Stomach (tissue), 4 donors: Measurements from ENCODE around the gene APOC3.

Experiments
- POLR2A ChIP-seq, 4 donors: fragments of 450-650 bp; IDR thresholded peaks; one replicate each; pipeline ENCODE4 v1.6.1; 2016; ENCODE audit warnings: antibody characterized with exemption in 4 of 4, control low read depth in 2 of 4, mild to moderate bottlenecking in 1 of 4, moderate library complexity in 1 of 4
- TF ChIP-seq, protein P1 (sequence below), 7 experiments: fragments of 450-650 bp in 4 of 7; fragments of 200-600 bp in 3 of 7; sonication (generic) in 3 of 7; IDR thresholded peaks; one replicate each; pipeline ENCODE4 v1.5.1; 2016 to 2019; ENCODE audit warnings: antibody characterized with exemption in 7 of 7, control low read depth in 2 of 7, mild to moderate bottlenecking in 1 of 7

DNA sequence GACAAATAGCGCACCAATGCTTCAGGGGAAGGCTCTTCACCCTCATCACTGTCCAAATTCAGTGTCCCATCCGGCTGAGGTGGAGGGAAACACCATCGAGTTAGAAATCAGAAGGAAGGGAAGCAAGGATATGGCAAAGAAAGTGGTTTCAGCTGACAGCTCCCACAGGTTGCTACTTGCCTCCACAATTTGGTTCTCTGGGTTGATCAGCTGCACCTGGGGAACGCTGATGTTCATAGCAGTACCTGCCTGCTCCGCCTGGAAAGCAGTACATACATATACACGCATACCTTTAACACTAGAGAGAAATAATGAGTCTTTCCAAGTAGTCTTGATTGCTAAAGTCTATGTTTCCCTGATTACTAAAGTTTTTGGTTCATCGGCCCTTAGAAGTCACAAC lies 45.5 kb downstream of the APOC3 start:
- TF ChIP-seq, protein P1, sequence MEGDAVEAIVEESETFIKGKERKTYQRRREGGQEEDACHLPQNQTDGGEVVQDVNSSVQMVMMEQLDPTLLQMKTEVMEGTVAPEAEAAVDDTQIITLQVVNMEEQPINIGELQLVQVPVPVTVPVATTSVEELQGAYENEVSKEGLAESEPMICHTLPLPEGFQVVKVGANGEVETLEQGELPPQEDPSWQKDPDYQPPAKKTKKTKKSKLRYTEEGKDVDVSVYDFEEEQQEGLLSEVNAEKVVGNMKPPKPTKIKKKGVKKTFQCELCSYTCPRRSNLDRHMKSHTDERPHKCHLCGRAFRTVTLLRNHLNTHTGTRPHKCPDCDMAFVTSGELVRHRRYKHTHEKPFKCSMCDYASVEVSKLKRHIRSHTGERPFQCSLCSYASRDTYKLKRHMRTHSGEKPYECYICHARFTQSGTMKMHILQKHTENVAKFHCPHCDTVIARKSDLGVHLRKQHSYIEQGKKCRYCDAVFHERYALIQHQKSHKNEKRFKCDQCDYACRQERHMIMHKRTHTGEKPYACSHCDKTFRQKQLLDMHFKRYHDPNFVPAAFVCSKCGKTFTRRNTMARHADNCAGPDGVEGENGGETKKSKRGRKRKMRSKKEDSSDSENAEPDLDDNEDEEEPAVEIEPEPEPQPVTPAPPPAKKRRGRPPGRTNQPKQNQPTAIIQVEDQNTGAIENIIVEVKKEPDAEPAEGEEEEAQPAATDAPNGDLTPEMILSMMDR (IDR thresholded peaks at IDR 0.05) = no peak
- no peak for TF ChIP-seq POLR2A (IDR thresholded peaks at IDR 0.05)
